GM12892 (cell line): Measurements from ENCODE around the gene AGBL3.

Source experiments
- POLR2A ChIP-seq: IDR thresholded peaks from 2 replicates; pipeline ENCODE4 v1.6.1; 2011; ENCODE audit warnings: low read depth, low read length, control low read depth
- POLR2AphosphoS5 ChIP-seq: IDR thresholded peaks from 2 replicates; pipeline ENCODE4 v1.6.1; 2011; ENCODE audit warnings: low read depth, low read length, control low read depth
- TAF1 ChIP-seq: IDR thresholded peaks from 2 replicates; pipeline ENCODE4 v1.6.1; 2011; ENCODE audit warnings: low read depth, mild to moderate bottlenecking, control low read depth, low read length, borderline replicate concordance

GRCh38 chr7:135076882-135077281 lies 90.6 kb downstream of the AGBL3 start:
- TF ChIP-seq POLR2A (no peak), POLR2AphosphoS5 (no peak), TAF1 (no peak)
